ENCODE results near the gene CHKA. TPM values are rescaled to one million over a fixed set of nuclear protein-coding genes. Genes with fewer than 3 reads are reported as not detected.

Gene CHKA
- total and polyA plus RNA-seq, 2 experiments from 2014 or later: 37.1 to 94.4 TPM

DNA sequence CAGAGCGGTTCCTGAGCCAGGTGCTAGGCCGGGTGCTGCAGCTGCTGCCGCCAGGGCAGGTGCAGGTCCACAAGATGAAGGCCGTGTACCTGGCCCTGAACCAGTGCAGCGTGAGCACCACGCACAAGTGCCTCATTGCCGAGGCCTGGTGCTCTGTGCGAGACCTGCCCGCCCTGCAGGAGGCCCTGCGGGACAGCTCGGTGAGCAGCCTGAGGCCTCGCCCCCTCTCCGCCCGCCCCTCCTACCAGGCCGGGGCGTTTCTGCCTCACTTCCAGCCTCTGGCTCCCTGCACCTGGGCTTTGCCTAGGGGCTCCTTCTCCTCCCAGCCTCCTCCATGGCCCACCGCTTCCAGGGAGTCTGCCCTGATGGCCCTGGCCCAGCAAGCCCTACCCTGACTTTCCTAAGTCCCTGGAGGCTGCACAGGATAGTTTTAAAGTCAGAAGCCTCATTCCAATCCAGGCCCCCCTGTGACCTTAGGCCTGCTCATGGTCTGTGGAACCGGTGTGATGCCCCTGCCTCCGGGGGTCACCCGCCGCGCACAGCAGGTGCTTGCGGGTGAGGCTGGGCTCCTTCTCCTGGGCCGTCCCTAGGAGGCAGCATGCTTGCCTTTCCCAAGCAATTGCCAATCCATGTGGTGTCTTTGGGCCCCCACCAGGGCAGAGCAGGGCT lies 76.9 kb downstream of the CHKA start:
- H3K27ac ChIP-seq (ENCODE audit: low read depth): no peak overlapping the region
- ATAC-seq (peak; percentile 10), DNase-seq (ENCODE audit: low spot score) (no peak)
- H3K9me3 Mint-ChIP-seq: no peaks in the 10 kb centered on the region
- no peak overlapping the region for H3K4me2 ChIP-seq
- H4K20me1 ChIP-seq (replicated peaks; ENCODE audit: insufficient read depth): no peaks in the 10 kb centered on the region
- no peak overlapping the region for H3K4me3 ChIP-seq
- no peak overlapping the region for H2AFZ ChIP-seq
- H3K4me3 Mint-ChIP-seq: no peak overlapping the region
- no peaks in the 10 kb centered on the region for H3K79me2 ChIP-seq (replicated peaks; ENCODE audit: insufficient read depth)
- 0 out of 2 replicates have a peak, but pooled peaks cover 5% of the 10 kb centered on the region for H3F3A ChIP-seq (replicated peaks; ENCODE audit: low read depth)
- H3K27me3 ChIP-seq (ENCODE audit: insufficient read depth): no peaks in the 10 kb centered on the region
- H3K27ac Mint-ChIP-seq: no peak overlapping the region
- peaks cover 7% of the 10 kb centered on the region for H3K4me1 Mint-ChIP-seq
- H3K36me3 ChIP-seq (ENCODE audit: insufficient read depth): no peaks in the 10 kb centered on the region
- peaks cover 12% of the 10 kb centered on the region for H3K4me1 ChIP-seq (ENCODE audit: insufficient read depth)
- no peaks in the 10 kb centered on the region for H3K9me2 ChIP-seq (ENCODE audit: insufficient read depth)
- TF ChIP-seq, protein P1, sequence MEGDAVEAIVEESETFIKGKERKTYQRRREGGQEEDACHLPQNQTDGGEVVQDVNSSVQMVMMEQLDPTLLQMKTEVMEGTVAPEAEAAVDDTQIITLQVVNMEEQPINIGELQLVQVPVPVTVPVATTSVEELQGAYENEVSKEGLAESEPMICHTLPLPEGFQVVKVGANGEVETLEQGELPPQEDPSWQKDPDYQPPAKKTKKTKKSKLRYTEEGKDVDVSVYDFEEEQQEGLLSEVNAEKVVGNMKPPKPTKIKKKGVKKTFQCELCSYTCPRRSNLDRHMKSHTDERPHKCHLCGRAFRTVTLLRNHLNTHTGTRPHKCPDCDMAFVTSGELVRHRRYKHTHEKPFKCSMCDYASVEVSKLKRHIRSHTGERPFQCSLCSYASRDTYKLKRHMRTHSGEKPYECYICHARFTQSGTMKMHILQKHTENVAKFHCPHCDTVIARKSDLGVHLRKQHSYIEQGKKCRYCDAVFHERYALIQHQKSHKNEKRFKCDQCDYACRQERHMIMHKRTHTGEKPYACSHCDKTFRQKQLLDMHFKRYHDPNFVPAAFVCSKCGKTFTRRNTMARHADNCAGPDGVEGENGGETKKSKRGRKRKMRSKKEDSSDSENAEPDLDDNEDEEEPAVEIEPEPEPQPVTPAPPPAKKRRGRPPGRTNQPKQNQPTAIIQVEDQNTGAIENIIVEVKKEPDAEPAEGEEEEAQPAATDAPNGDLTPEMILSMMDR (conservative IDR thresholded peaks at IDR 0.05; ENCODE audit: low read depth in 2 of 2): peak in 1 of 2 experiments; percentile 39; a peak in 2 of 4 replicates
- TF ChIP-seq EZH2 (IDR thresholded peaks at IDR 0.05; ENCODE audit: low read depth, unreplicated experiment): no peak
- no peak for TF ChIP-seq POLR2AphosphoS5 (IDR thresholded peaks at IDR 0.05; ENCODE audit: low read depth)
- TF ChIP-seq CREB1 (CRISPR knock-in tag; IDR thresholded peaks at IDR 0.05; ENCODE audit: low read depth): no peak
- no peak for TF ChIP-seq STAT1 (IDR thresholded peaks at IDR 0.05; ENCODE audit: unreplicated experiment)
- H3K27me3 Mint-ChIP-seq (ENCODE audit: insufficient read depth, low read depth, poor library complexity): peaks cover 8% of the 10 kb centered on the region
- H3K36me3 Mint-ChIP-seq (ENCODE audit: low read depth): no peaks in the 10 kb centered on the region

GRCh38 chr11:68043349-68044144 lies 77.6 kb downstream of the CHKA start:
- no peak overlapping the region for H3K27ac ChIP-seq (ENCODE audit: low read depth)
- H3K4me2 ChIP-seq: no peak overlapping the region
- H3K36me3 Mint-ChIP-seq (ENCODE audit: low read depth): no peaks in the 10 kb centered on the region
- no peaks in the 10 kb centered on the region for H3K27me3 ChIP-seq (ENCODE audit: insufficient read depth)
- H3K4me3 Mint-ChIP-seq: no peak overlapping the region
- ATAC-seq: no peak
- DNase-seq (ENCODE audit: low spot score): no peak
- H3K4me1 Mint-ChIP-seq: peaks cover 7% of the 10 kb centered on the region
- H3K27me3 Mint-ChIP-seq (ENCODE audit: insufficient read depth, low read depth, poor library complexity): peaks cover 8% of the 10 kb centered on the region
- 0 out of 2 replicates have a peak, but pooled peaks cover 5% of the 10 kb centered on the region for H3F3A ChIP-seq (replicated peaks; ENCODE audit: low read depth)
- no peaks in the 10 kb centered on the region for H4K20me1 ChIP-seq (replicated peaks; ENCODE audit: insufficient read depth)
- no peaks in the 10 kb centered on the region for H3K9me2 ChIP-seq (ENCODE audit: insufficient read depth)
- H3K79me2 ChIP-seq (replicated peaks; ENCODE audit: insufficient read depth): no peaks in the 10 kb centered on the region
- H3K9me3 Mint-ChIP-seq: no peaks in the 10 kb centered on the region
- H2AFZ ChIP-seq: no peak overlapping the region
- H3K4me1 ChIP-seq (ENCODE audit: insufficient read depth): peaks cover 12% of the 10 kb centered on the region
- no peaks in the 10 kb centered on the region for H3K36me3 ChIP-seq (ENCODE audit: insufficient read depth)
- H3K27ac Mint-ChIP-seq: no peak overlapping the region
- no peak overlapping the region for H3K4me3 ChIP-seq
- TF ChIP-seq ZNF114 (CRISPR knock-in tag; IDR thresholded peaks at IDR 0.05) (no peak), EZH2phosphoT487 (IDR thresholded peaks at IDR 0.05; ENCODE audit: unreplicated experiment) (no peak), ZNF462 (CRISPR knock-in tag; IDR thresholded peaks at IDR 0.05) (no peak), POLR2AphosphoS5 (IDR thresholded peaks at IDR 0.05; ENCODE audit: low read depth) (no peak), EZH2 (IDR thresholded peaks at IDR 0.05; ENCODE audit: low read depth, unreplicated experiment) (no peak), ETS1 (IDR thresholded peaks at IDR 0.05) (no peak)
